SH-SY5Y (cell line): ENCODE measurements around the gene CNGB1.

ENCODE experiments used
- GATA2 ChIP-seq: IDR thresholded peaks from 2 replicates; pipeline ENCODE4 v1.6.1; 2011; ENCODE audit warnings: mild to moderate bottlenecking, low read depth, low read length
- GATA3 ChIP-seq: IDR thresholded peaks from 2 replicates; pipeline ENCODE4 v1.6.1; 2011; ENCODE audit warnings: low read depth, mild to moderate bottlenecking, low read length, moderate library complexity

GRCh38 chr16:57970970-57971369 is at the start of gene CNGB1:
- TF ChIP-seq GATA2 (no peak), GATA3 (no peak)
